IPS DF 19.7 (cell line): ENCODE measurements around the gene MYH7.
"Not testable (repeated sequence)": the region's sequence is repeated elsewhere in the genome, so short reads cannot be mapped to it uniquely, and the experiment has no call there.

ENCODE experiments used
- DNase-seq: peaks from one replicate; pipeline ENCODE4 v3.0.0-alpha.2; 2013; ENCODE audit warnings: low read depth, low spot score

Gene MYH7

DNA sequence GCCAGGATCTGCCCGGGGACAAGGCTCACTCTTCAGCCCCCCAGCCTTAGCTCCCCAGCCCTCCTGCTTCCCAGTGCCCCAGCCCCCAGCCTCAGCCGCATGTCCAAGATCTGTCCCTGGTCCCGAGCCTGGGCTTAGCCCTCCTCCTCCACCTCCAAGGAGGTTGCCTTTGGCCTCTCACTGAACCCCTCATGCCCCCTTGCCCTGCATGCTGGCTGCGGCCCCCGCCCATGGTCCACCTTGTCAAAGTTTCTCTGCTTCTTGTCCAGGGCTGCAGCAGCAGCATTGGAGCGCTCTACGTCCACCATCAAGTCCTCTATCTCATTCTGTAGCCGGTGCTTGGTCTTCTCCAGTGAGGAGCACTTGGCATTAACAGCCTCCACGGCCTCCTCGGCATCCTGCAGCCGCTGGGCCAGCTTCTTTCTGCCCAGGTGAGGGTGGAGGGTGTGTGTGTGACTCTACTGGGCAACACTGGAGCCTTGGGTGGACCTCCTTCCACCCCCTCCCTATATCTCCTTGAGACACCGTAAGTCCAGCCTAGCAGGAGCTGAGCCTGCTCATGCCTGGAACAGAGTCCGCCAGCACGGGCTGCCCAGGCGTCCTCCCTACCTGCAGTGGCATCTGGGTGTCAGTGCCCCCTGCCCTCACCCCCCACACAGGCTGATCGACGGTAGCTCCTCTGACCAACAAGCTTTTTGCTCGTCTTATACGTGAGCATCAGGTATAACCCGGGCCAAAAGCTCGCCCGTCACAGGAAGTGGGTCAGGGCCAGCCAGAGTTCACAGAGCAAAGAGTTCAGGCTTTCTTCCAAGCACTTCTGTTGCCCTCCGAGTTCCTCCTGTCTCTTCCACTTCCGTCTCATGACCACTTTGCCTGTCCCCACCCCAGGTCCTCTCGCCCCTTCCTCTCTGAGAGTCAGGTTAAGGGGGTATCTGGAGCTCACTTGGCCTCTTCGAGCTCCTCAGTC lies 47.3 kb downstream of the MYH7 start:
- no peak for DNase-seq

DNA sequence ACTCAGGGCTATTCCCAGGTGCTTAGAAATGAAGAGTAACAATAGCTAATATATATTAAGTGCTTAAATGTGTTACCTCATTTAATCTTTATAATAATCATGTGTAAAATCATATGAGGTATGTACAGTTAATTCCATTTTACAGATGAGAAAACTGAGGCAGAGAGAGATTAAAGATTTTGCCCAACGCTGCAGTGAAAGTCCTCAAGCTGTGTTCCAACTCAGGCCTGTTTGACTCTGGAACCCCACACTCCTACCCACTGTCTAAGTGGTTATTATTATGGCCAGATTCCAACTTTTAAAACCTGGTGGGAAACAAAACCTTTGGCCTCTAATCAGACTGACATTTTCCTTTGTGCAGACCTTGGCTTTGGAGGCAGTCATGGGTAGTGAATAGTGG lies 48.5 kb downstream of the MYH7 start:
- no peak for DNase-seq

DNA sequence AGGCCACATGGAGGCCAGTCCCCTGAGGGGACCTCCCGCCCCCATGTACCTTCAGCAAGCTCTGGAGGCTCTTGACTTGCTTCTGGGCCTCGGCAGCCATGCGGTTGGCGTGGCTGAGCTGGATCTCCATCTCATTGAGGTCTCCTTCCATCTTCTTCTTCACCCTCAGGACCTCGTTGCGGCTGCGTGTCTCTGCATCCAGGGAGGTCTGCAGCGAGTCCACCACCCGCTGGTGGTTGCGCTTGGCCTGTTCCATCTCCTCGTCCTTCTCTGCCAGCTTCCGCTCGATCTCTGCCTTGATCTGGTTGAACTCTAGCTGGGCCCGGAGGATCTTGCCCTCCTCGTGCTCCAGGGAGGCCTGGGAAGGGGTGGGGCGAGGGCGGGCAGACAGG lies 49.2 kb downstream of the MYH7 start:
- not testable (repeated sequence) for DNase-seq

DNA sequence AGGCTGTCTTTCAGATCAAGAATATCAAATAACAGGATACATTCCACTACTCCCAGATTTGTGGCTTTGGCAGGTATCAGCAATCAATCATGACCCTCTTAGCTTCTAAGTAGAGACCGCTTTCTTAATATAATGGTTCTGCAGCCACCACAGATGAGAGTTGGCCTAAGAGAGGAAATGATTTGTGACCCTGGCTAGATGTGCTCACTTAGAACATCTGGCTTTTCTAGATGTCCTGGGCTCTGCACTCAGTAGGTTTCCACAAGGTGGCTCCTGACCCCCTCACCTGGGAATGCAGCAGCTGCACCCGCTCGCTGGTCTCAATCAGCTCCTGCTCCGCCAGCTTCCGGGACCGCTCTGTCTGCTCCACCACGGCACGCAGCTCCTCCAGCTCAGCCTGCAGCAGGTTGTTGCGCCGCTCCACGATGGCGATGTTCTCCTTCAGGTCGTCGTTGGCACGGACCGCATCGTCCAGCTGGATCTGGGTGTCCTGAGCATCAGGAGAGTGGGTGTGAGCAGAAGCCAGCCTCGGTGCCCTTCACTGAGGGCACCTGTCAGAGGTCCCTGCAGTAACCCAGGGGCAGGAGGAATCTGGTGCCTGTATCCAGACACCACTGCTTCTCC lies 49.7 kb downstream of the MYH7 start:
- DNase-seq, result no peak

DNA sequence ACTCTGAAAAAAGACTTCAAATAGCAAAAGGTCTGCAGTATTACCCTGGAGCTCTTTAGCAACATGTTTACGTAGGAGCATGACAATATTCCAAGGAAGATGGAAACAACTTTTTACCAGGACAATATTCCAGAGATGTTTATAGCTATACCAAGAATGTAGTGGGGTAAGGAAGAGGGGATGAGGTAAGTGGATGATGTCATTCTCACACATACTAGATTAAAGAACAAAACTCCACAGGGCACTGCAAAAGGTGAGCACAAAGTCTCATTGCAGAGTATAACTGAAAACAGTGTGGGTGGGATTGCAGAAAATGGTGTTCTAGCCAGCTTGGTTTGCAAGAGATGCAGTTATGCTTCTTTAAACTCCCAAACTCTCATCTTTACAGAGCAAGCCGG lies 50.2 kb downstream of the MYH7 start:
- DNase-seq, result no peak

DNA sequence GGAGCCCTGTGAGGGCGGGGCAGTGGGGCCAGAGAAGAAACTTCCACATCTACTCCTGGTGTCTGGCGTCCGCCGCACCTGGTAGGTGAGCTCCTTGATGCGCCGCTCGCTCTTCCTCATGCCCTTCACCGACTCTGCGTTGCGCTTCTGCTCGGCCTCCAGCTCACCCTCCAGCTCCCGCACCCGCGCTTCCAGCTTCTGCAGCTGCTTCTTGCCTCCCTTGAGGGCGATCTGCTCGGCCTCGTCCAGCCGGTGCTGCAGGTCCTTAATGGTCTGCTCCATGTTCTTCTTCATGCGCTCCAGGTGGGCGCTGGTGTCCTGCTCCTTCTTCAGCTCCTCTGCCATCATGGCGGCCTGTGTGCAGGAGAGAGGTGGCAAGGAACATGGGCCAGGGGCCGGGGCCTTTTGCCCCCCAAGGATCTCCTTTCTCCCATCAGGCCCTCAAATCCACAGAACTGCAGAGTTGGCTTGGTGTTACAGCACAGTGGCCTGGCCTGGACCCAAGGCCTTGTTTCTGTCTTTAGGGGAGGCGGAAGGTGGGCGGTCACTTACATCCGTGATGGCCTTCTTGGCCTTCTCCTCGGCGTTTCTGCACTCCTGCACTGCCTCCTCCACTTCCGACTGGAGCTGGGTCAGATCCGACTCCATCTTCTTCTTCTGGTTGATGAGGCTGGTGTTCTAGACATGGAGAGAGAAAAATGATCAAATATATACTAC lies 50.9 kb downstream of the MYH7 start:
- no peak for DNase-seq

DNA sequence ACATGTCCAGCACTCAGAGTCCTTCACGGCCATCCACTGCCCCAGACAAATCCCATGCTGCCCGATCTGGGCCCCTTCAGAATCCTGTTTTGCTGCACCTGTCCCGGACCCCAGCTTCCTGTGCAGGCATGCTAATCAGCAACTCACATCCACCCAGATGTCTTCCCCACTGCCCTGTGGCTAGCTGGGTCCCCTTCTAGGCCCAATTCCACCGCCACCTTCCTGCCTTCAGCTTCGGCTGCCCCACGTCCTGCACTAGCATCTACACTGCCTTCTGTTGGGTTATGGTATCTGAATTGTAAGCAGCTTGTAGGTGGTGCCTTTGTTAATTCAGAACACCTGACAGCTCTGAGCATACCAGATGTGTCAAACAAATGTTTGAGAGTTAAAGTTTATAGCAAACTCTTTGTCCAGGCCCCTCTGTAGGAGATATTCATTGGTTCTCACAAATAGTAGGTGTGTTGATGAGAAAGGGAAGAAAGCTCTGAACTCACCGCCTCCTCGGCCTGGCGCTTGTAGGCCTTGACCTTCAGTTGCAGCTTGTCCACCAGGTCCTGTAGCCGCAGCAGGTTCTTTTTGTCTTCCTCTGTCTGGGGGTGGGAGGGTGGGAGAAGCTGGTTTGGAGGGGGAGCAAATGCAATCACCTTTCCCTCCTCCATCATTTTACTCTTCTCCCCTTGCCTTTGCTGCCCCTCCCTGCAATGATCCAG lies 52.6 kb downstream of the MYH7 start:
- no peak for DNase-seq

DNA sequence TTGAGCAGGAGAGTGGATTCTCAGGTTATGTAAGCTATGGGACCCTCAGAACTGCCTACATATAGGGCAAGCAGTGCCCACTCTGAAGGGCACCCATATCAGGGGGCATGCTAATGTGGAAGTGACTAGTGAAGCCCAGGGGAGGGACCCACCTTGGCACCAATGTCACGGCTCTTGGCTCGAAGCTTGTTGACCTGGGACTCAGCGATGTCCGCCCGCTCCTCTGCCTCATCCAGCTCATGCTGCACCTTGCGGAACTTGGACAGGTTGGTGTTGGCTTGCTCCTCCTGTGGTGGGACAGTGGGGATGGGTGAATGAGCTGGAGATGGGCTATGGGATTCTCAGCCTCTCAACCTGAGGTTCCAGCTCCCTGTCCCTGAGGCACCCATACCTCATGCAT lies 53.2 kb downstream of the MYH7 start:
- DNase-seq, result no peak

DNA sequence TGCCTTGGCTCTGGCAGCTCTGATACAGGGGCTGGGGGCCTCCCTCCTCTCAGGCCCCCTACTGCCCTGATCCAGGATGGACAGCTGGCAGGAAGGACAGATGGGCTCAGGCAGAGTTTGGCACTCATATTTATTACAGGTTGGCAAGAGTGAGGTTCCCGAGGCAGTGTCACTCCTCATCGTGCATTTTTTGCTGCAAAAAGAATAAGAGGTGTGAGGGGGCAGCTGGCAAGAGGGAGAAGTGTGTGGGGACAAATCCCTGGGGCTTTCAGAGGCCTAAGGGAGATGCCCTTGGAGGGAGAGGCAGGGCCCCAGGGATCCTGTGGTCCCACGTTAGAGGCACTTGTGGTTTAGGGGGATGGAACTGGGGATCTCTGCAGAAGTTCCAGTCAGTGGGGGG lies 53.6 kb downstream of the MYH7 start:
- DNase-seq, result no peak

DNA sequence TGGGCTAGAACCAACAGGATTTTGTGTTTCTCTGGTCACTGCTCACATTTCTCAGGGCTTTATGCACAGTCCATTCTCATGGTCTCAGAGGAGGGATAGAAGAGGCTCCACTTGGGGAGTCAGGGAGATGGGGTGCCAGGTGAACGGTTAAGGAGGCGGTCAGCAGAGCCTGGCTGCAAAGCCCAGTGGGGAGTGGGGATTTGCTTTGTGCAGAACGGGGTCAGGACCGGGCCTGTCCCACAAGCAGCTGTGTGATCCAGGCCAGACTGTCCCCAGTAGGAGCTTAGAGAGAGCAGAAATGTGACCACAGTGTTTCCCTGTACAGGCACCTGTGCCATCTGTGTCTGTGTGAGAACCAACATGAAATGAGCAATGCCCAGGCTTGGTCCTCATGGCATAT lies 54.5 kb downstream of the MYH7 start:
- DNase-seq, result no peak

DNA sequence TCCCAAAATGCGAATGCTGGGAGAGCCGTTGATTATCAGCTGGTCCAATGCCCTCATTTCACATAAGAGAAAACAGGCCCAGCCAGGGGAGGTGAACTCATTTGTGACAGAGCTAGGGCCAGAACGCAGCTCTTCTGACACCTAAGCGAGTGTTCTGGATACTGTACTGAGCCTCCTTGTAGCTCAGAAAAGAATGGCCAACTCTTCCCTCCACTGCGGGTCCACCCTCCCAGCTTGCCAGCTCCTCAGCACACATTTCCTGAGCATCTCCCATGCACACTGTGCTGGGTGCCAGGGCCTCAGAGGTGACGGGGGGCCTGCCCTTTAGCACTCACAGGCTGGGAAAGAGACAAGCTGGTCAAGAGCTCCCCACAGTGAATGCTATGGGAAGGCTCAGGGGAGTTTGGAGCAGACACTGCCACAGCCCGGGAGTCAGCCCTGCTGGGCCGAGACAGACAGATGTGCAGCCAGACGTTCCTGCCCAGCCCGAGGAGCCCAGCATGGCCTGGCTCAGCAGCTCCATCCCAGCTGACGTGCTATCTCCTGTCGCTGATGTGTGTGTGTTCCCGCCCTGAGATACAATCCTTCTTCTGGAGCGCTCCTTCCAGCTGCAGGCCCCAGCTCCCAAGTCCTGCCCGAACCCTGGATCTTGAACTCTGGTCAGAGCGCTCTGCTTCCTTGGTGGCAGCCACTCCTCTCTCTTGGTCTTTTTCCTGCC lies 55.1 kb downstream of the MYH7 start:
- DNase-seq, result no peak

DNA sequence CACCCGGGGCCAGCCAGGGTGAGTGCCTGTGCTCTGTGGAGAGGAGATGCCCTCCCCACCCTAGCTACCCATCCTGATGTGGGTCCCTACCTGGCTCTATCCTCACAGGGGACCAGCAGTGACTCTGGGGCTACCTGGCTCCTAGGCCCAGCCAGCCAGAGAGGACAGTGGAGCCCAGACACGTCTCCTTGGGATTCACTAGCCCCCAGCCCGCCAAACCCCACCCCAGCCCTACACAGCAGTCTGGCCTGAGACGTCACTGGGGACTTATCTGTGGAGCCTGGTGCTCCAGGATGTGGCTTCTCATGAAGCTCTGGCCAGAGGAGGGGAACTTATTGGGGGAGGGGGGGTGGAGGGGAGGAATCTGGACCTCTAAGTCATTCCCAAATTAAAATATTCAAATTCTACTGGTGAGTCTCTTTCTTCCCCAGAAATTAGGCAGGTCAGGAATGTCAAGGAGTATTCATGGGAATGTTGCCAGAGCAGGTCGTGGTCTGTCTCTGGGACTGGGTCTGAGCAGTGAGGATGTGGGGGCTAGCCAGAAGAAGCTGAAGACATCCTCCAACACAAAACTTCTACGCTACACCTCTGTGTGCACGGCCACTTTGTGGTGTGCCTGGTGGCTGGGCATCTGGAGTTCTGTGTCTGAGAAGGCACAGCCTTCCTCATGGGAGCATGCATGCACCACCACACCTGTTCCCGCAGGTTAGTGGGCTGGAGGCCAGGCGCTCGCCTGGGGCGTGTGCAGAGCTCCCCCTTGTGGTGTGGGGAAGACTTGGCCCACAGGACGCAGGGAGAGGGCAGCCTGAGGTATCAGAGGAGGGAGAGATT lies 55.9 kb downstream of the MYH7 start:
- no peak for DNase-seq

DNA sequence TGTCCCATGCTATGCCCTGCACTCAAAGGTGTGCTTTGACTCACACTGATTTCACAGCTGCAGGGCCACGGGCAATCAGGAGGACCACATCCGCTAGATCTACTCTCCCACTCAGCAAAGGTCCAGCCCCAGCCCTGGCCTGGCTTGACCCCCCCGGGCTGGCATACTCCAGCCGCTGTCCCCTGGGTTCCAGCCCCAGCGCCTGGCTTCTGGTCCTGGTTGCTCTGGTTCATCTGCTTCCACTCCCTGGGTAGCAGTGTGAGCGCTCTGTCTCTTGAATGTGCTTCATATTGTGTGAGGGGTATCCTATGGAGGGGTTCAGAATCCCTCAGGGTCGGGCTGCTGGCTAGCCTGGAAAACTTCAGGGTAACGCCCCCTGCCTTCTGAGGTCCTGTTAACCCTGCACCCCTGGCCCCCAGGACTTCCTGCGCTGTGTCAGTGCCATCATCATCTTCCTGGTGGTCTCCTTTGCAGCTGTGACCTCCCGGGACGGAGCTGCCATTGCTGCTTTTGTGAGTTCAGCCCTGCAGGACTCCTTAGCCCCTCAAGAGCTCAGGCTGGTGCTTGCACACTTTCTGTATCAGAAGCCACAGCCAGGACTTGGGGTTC lies 56.7 kb downstream of the MYH7 start:
- no peak for DNase-seq

DNA sequence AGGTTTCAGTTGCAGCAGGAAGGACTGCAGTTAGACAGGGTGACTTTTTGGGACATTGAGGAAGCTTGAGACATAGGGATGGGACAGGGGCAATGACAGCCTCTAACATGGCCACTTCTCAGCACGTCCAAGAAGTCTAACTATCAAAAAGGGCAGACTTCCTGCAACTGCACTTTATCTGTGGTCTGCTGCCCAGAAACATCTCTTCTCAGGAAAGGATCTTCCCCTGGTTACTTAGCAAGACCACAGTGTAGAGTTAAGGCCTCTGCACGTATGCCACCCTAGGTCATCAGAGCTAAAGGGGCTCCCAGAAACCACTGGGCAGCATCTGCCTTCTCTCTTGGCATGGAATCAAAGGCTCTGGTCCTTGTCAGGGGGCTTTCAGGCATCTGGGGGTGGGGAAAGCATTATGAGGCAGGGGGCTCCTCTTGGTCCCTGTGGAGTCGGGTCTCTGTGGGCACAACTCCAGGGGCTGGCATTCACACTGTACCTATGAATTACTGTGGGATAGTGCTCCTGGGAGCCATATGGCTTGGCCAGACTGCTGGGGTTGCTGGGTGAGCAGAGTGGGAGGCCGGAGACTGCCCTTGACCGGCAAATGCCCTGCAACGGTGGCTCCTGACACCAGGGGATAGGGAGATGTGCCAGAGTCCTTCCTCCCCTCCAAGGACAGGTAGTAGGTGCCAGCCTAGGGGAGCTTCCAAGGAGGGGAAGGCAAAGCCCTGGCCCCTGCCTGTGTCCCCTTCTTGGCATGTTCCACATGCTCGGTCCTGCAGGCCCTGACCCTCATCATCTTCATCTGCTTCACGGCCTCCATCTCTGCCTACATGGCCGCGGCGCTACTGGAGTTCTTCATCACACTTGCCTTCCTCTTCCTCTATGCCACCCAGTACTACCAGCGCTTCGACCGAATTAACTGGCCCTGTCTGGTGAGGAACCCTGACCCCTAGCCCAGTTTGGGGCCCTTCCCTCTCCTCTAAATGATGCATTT lies 57.6 kb downstream of the MYH7 start:
- no peak for DNase-seq

DNA sequence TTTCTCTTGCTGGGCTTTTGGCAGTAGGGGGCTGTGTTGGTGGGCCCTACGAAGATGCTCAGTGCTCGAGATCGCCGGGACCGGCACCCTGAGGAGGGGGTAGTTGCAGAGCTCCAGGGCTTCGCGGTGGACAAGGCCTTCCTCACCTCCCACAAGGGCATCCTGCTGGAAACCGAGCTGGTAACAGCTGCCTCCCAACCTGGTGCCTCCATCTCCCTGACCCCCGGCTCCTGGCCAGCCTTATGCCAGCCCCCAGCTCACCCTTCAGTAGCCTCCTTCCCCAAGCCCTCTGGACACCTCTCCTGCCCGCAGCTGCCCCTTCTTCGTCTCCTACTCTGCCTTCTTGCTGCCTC lies 58.3 kb downstream of the MYH7 start:
- no peak for DNase-seq

DNA sequence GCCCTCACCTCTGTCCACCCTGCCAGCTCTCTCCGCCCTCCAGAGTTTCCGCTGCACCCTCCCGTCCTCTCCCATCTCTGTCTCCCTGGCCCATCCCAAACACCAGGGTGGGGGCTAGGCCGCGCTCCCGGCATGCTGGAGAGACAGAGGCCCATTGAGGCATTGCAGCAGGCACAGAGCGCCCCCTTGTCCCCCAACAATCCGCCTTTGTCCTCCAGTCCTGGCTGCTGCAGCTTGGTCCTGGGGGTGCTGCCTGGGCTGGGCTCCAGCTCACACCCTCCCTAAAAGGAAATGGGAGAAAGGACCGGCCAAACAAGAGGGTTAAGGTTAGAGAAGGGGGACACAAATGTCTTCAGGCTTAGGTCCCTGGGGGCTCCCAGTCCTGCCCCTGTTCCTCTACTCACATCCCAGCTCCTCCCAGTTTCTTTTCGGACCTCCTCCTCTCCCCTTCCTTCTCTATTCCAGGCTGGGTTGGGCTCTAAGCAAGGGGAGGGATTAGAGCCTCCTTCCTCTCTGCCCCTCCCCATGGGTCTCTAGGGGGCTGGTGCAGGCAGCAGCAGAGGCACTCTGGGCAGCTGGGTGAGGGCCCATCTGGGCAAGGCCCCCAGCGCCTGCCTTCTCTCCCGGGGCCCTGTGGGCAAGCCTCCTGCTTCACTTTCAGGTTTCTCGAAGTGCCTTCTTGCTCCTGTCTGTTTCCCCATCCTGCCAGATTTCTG lies 58.8 kb downstream of the MYH7 start, which contains the start of gene CMTM5:
TSS of gene CMTM5 (plus strand) at position 565 of the 716 bp plus-strand sequence. CDS start 206 bp downstream, outside the sequence.
- DNase-seq, result no peak

DNA sequence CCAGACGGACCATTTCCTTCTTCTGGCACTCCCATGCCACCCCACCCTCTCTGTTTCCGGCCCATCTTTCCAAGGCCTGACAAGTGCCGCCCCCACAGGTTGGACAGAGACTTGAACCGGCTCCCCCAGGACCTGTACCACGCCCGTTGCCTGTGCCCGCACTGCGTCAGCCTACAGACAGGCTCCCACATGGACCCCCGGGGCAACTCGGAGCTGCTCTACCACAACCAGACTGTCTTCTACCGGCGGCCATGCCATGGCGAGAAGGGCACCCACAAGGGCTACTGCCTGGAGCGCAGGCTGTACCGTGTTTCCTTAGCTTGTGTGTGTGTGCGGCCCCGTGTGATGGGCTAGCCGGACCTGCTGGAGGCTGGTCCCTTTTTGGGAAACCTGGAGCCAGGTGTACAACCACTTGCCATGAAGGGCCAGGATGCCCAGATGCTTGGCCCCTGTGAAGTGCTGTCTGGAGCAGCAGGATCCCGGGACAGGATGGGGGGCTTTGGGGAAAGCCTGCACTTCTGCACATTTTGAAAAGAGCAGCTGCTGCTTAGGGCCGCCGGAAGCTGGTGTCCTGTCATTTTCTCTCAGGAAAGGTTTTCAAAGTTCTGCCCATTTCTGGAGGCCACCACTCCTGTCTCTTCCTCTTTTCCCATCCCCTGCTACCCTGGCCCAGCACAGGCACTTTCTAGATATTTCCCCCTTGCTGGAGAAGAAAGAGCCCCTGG lies 59.8 kb downstream of the MYH7 start:
- no peak for DNase-seq
